BJ (cell line): ENCODE results near the gene BTF3L4. TPM values are rescaled to one million over a fixed set of nuclear protein-coding genes. Genes with fewer than 3 reads are reported as not detected.
"Not testable (repeated sequence)": the region's sequence is repeated elsewhere in the genome, so short reads cannot be mapped to it uniquely, and the experiment has no call there.

Experiments
- CTCF ChIA-PET: fragments of 350-600 bp; formaldehyde crosslinking; extraction: SDS; loops from one replicate; lab custom pipeline; 2021; ENCODE audit warnings: antibody characterized with exemption, inconsistent platforms; lab: Yijun Ruan, JAX
- POLR2A ChIA-PET: fragments of 300-600 bp; sonication (Branson Sonifier 250); formaldehyde crosslinking; extraction: SDS; loops from one replicate; lab custom pipeline; 2021; ENCODE audit warnings: antibody characterized with exemption; lab: Charles Lee
- DNase-seq: peaks from one replicate; pipeline ENCODE4 v3.0.0-alpha.2; 2011; ENCODE audit warnings: low read depth
- H3K27me3 ChIP-seq: 2 replicates; pipeline ENCODE4 v1.6.0; 2011; ENCODE audit warnings: low read length; ENCODE audit not compliant: control insufficient read depth, insufficient read depth
- H3K36me3 ChIP-seq: 2 replicates; pipeline ENCODE4 v1.5.1; 2011; ENCODE audit warnings: low read length; ENCODE audit not compliant: control insufficient read depth, insufficient read depth
- H3K4me3 ChIP-seq: 2 replicates; pipeline ENCODE4 v1.5.1; 2011; ENCODE audit warnings: low read depth, mild to moderate bottlenecking, control low read depth, low read length
- polyA plus RNA-seq: library from polyadenylated mRNA; depleted of rRNA; stranded (reverse); fragments of >200 nt; gene quantifications from 2 replicates; pipeline ENCODE4 v1.2.3, GENCODE V29; 2011
- TF ChIP-seq, protein P1 (sequence below): IDR thresholded peaks from 2 replicates; pipeline ENCODE4 v1.5.1; 2011; ENCODE audit warnings: low read depth, mild to moderate bottlenecking, control low read depth, inconsistent platforms, low read length, moderate library complexity; ENCODE audit not compliant: insufficient read depth

BTF3L4 gene
- polyA plus RNA-seq, 1 experiment: 31.2 TPM

DNA sequence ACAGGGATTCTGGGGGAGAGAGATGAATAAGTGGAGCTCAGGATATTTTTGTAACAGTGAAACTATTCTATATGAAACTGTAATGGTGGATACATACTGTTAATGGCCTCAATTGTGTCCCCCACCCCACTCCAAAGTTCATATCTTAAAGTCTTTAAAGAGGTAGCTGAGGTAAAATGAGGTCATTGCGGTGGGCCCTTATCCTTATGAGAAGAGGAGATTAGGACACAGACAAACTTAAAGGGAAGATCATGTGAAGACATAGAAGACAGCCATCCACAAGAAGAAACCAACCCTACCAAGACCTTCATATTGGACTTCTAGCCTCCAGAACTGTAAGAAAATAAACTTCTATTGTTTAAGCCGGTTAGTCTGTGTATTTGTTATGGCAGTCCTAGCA is 10.9 kb upstream of the BTF3L4 start:
- Histone ChIP-seq H3K4me3 (no peak overlapping the region), H3K27me3 (no peaks in the 10 kb centered on the region), H3K36me3 (peaks cover 3% of the 10 kb centered on the region; the same call in 1 of the 2 replicates)
- TF ChIP-seq, protein P1, sequence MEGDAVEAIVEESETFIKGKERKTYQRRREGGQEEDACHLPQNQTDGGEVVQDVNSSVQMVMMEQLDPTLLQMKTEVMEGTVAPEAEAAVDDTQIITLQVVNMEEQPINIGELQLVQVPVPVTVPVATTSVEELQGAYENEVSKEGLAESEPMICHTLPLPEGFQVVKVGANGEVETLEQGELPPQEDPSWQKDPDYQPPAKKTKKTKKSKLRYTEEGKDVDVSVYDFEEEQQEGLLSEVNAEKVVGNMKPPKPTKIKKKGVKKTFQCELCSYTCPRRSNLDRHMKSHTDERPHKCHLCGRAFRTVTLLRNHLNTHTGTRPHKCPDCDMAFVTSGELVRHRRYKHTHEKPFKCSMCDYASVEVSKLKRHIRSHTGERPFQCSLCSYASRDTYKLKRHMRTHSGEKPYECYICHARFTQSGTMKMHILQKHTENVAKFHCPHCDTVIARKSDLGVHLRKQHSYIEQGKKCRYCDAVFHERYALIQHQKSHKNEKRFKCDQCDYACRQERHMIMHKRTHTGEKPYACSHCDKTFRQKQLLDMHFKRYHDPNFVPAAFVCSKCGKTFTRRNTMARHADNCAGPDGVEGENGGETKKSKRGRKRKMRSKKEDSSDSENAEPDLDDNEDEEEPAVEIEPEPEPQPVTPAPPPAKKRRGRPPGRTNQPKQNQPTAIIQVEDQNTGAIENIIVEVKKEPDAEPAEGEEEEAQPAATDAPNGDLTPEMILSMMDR: no peak
- ChIA-PET CTCF (interaction anchor here (0.8 kb wide), 1 partner anchor 10 kb away, joined by 3 read pairs; no protein-coding TSS in a partner anchor), POLR2A (no interaction called here)
- no peak for DNase-seq

DNA sequence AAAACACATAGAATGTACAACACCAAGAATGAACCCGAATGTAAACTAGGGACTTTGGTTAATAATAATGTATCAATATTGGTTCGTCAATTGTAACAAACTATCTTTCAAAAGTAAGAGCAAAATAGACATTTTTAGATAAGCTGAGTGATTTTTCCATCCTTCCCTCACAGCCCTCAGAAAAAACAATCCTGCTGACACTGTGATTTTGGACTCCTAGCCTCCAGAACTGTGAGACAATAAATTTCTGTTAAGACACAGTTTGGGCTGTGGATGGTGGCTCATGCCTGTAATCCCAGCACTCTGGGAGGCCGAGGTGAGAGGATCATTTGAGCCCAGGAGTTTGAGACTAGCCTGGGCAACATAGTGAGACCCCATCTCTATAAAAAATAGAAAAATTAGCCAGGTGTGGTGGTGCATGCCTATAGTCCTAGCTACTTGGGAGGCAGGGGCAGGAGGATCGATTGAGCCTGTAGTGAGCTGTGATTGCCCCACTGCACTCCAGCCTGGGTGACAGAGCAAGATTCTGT is 10.4 kb upstream of the BTF3L4 start:
- H3K36me3 ChIP-seq, DNase-seq, H3K4me3 ChIP-seq, H3K27me3 ChIP-seq, POLR2A ChIA-PET: not testable (repeated sequence)
- CTCF ChIA-PET: interaction anchor here (0.8 kb wide), 1 partner anchor 10 kb away, joined by 3 read pairs; no protein-coding TSS in a partner anchor

DNA sequence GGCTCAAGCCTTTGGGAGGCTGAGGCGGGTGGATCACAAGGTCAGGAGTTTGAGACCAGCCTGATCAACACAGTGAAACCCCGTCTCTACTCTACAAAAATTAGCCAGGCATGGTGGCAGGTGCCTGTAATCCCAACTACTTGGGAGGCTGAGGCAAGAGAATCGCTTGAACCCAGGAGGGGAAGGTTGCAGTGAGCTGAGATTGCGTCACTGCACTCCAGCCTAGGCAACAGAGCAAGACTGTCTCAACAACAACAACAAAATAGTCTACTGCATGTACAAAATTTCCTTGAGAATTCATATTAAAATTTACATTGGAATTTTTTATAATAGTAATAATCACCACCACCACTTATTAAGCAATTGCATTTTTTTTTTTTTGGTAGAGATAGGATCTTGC is 6.8 kb upstream of the BTF3L4 start:
- H3K36me3 ChIP-seq, H3K27me3 ChIP-seq, POLR2A ChIA-PET, DNase-seq, CTCF ChIA-PET, H3K4me3 ChIP-seq: not testable (repeated sequence)

DNA sequence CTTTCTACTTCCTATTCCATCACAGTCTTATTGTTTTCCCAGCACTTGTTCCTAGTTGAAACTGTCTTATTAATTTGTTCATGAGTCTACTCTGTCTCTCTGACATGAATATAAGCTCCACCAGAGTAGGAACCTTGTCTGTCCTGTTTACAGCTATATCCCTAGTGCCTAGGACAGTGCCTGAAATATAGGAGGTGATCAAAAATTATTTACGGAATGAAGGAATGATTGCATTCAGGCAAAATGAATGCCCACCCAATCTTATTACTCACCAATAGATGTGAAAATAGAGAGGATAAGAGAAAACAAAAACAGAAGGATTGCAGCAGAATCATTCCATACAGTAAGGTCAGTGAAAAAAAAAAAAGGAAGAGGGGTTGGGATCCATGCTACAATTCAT is 2.2 kb upstream of the BTF3L4 start:
- ChIA-PET POLR2A (no interaction called here), CTCF (interaction anchor here (0.6 kb wide), 1 partner anchor 31 kb away, joined by 3 read pairs; no protein-coding TSS in a partner anchor)
- TF ChIP-seq, protein P1: no peak
- no peak for DNase-seq
- H3K36me3 ChIP-seq: peaks cover 4% of the 10 kb centered on the region
- H3K4me3 ChIP-seq: peak overlapping the region; percentile 69
- H3K27me3 ChIP-seq: no peaks in the 10 kb centered on the region

DNA sequence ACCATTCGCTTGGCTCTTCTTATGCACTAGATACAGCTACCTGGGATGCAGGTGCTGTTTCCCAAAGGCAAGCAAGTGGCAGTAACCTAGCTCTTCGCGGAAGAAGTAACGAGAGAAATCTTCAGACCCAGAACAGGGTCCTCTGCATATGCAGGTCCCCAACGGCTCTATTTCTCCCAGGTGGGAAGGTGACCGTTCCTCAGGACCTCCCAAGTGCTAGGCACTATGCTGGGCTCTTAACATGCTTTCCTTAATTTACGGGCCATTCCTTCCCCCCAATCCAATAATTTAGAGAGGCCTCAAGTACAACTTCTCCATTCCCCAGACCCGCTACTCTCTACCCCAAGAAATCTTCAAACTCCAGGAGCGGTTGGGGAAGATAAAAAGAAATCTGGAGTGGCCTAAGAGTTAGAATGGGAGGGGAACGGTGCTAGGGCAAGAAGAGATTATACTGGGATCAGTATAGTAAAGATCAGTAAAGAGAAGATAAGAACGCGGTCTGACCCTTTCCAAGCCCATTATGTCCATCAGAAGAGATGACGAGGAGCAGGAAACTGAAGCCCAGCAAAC is 1.5 kb upstream of the BTF3L4 start:
- DNase-seq: no peak
- ChIA-PET POLR2A (interaction anchor here (1.4 kb wide), 1 partner anchor 158 kb away, joined by 5 read pairs; no protein-coding TSS in a partner anchor), CTCF (interaction anchor here (0.6 kb wide), 1 partner anchor 62 kb away, joined by 3 read pairs; no protein-coding TSS in a partner anchor)
- TF ChIP-seq, protein P1: no peak
- H3K4me3 ChIP-seq: peak overlapping the region; percentile 69
- H3K36me3 ChIP-seq: peaks cover 4% of the 10 kb centered on the region
- H3K27me3 ChIP-seq: no peaks in the 10 kb centered on the region

DNA sequence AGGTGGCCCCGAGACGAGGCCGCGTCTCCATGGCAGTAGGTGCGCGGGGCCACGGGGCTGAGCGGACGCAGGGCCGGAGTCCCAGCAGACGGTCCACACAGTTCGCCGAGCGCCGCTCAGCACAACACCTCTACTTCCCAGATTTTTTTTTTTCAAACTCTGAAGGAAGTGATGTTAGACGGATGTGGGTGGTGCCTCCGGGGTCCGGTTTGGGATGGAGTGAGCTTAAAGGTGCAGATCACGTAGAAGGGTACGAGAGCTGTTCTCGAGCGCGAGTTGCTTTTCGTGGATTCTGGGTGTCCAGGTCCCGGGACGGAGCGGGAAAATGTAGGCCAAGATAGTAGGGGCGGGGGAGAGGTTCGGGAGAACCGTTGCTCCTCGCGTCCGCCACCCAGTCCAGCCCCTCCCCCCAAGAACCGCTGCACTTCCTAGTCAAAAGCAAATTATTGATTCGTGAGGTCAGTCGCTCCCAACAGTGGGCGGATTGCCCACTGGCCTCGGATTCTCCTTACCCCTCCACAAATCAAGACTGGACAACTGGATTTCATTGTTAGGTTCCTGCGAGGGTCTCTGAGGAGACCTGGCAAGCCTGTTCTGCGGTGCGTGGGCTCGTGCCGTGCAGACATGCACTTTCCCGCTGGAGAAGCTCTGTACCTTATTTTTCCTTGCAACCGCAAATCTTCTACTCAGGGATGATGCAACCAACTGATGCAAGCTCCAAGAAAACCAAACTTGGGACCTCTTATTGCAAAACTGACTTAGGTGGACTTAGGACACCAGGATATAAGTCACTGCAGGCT is 829 bp upstream of the BTF3L4 start, which contains the start of gene TXNDC12:
TXNDC12 (minus strand) TSS at position 126 of the 800 bp plus-strand sequence; CDS start at position 31, 95 bp downstream.
- DNase-seq: peak; percentile 68
- CTCF ChIA-PET: interaction anchor here (0.6 to 1.0 kb wide), 3 partner anchors 10 to 63 kb away, joined by 3 read pairs; no protein-coding TSS in a partner anchor
- Histone ChIP-seq H3K4me3 (peak within 1 kb of the TSS; percentile 69), H3K36me3 (peaks cover 4% of the 10 kb centered on the region), H3K27me3 (no peaks in the 10 kb centered on the region)
- POLR2A ChIA-PET: interaction anchor here (0.7 to 1.4 kb wide), 2 partner anchors 158 to 239 kb away, joined by 3 to 5 read pairs; no protein-coding TSS in a partner anchor
- TF ChIP-seq, protein P1: no peak
